Fibroblast of mammary gland (primary cell): ENCODE data around the gene CCDC102A.

Experiments used
- DNase-seq: peaks from one replicate; pipeline ENCODE4 v3.0.0-alpha.2; 2010; ENCODE audit warnings: low read depth
- H3K4me3 ChIP-seq: 2 replicates; pipeline ENCODE4 v1.5.1; 2011; ENCODE audit warnings: low read depth, mild to moderate bottlenecking, low read length, moderate library complexity; ENCODE audit not compliant: control insufficient read depth
- TF ChIP-seq, protein P1 (sequence below): conservative IDR thresholded peaks from 2 replicates; pipeline ENCODE4 v1.5.1; 2011; ENCODE audit warnings: low read depth, low read length, inconsistent platforms; ENCODE audit not compliant: control insufficient read depth, insufficient read depth

CCDC102A gene

DNA sequence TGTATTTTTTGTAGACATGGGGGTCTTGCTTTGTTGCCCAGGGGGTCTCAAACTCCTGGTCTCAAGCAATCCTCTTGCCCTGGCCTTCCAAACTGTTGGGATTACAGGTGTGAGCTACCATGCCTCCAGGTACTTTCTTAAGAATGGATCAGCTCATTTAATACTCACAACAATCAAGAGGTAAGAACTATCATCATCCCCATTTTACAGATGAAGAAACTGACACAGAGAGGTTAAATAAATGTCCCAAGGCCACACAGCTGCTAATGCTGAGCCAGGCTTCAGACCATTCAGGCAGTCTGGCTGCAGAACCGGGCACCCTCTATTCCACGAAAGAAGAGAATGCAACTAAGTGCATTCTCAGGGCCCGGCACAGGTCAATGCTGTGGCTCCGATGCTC is 22.0 kb downstream of the CCDC102A start:
- no peak for DNase-seq
- no peak overlapping the region for H3K4me3 ChIP-seq
- TF ChIP-seq, protein P1, sequence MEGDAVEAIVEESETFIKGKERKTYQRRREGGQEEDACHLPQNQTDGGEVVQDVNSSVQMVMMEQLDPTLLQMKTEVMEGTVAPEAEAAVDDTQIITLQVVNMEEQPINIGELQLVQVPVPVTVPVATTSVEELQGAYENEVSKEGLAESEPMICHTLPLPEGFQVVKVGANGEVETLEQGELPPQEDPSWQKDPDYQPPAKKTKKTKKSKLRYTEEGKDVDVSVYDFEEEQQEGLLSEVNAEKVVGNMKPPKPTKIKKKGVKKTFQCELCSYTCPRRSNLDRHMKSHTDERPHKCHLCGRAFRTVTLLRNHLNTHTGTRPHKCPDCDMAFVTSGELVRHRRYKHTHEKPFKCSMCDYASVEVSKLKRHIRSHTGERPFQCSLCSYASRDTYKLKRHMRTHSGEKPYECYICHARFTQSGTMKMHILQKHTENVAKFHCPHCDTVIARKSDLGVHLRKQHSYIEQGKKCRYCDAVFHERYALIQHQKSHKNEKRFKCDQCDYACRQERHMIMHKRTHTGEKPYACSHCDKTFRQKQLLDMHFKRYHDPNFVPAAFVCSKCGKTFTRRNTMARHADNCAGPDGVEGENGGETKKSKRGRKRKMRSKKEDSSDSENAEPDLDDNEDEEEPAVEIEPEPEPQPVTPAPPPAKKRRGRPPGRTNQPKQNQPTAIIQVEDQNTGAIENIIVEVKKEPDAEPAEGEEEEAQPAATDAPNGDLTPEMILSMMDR: no peak

DNA sequence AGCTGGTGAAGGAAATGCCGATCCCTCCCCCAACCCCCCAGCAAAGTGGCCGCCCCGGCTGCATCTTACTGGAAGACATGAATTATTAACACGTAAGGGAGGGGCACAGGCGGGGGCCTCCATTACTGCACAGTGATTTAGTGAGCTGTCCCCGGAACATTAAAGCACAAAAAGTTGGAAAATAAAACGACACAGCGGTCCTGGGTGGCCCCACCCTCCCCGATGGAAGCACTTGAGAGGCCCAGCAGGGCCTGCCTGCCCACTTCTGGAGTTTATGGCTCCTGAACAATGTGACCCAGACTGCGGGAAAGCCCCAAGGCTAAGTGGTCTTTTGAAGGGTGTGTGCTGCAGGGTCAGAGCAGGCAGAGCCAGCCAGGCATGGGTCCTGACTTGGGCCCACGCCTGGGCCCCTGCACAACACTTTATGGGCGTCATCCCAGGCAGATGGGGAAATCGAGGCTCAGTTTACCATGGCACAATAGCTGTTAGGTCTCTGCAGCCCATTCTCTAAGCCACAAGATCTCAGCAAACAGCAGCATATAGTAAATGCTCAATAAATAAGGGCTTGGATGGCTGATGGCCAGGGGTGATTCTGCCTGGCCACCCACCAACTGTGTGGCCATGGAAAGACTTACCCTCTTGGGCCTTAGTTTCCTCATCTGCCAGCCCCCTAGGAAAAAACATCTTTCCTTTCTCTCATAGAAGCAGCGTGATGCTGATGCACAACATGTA is 22.8 kb downstream of the CCDC102A start:
- no peak overlapping the region for H3K4me3 ChIP-seq
- TF ChIP-seq, protein P1: no peak
- DNase-seq: no peak

DNA sequence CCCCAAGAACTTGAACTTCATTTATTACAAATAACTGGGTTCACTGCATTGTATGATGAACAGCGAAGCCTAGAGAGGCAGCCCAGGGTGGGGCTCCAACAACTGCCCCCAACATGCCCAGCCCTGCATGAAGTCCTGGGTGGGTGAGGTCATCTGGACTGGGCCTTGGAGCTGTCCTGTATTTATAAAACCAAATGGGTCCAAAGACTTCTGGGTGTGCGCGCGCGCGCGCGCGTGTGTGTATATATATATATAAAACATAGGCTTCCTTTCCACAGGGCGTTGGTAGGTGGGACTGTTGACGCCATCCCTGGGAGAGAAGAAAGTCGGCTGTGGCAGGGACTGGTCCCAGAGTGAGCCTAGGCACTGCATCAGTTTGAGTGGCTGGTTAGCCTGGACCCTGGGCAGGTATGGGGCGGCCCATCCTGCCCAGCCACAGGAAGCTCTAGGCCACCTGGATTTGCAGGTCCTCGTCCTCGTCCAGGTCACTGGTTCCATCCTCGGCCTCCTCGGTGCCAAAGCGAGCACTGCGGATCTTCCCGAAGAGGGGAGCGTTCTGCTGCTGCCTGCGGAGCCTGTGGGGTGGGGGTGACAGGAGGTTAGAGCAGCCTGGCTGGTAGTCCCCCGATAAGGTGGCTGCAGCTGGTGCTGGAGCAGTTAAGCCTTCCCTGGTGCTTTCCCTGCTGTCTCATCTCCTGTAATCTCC is 23.9 kb downstream of the CCDC102A start:
- TF ChIP-seq, protein P1: no peak
- no peak for DNase-seq
- no peak overlapping the region for H3K4me3 ChIP-seq

DNA sequence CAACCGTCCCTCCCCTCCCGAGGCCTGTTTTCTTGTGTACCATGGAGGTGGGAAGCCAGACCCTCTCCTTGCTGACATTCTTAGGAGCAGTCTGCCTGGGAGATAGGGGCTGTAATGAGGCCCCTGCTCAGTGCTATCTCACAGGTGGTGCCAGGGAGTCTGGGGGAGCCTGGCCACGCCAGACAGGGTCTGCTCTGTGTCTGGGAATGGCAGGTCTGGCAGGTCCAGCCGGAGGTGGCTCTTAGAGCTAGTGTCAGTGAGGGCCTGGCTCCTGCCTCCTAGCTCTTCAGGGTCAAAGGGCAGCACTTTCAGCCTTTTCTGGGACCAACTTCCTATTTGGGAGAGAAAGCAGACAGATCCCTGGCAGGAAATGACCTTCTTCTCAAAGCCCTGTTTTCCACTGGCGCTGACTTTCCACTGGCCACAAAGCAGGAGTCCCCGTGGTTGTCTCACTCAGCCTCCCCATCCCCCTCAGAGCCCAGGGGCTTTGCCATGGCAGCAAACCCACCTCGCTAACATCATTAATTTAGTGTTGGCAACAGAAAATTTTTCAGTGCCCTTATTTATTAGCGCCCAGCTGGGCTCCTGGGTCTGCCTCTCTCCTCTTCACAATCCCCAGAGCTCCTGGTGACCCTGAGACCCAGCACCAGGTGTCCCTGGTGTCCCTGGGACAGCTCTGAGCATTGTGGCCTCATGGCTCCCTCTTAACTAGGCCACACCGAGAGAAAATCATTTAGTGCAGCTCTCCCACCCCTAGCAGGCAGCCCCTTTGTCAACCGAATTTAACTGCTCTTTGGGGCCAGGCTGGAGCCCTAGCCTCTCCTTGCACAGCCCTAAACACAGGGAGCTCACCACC is 26.1 kb downstream of the CCDC102A start:
- no peak for DNase-seq
- no peak overlapping the region for H3K4me3 ChIP-seq
- TF ChIP-seq, protein P1: no peak

DNA sequence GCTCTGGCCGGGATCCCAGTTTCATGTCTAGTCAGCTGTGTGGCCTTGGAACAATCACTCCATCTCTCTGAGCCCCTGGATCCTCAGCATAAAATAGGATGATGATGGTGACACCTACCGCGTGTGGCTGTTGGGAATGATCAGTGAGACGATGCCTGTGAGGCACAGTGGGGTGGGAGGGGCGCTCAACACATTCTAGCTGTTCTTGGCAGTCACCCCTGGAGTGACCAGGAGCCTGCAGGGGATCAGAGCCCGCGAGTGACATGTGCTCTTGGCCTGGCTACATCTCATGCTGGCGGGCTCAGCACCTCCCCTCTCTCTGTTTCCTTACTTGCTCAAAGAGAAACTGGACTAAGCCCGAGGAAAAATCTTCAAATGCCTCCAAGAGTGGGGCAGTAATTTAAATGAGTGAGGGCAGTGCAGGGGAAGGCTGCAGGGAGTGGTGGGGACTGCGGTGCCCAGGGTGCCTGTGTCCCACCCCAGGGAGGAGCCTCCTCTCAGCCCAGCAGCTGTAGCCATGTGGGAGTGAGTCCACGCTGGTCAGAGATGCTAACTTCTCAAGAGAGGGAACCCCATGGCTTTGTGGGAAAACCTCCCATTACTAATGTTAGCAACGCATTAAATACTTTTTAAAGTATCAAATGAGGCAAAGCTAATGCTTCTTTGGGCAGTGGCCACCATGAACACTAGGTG is 27.0 kb downstream of the CCDC102A start:
- no peak overlapping the region for H3K4me3 ChIP-seq
- TF ChIP-seq, protein P1: no peak
- DNase-seq: no peak

DNA sequence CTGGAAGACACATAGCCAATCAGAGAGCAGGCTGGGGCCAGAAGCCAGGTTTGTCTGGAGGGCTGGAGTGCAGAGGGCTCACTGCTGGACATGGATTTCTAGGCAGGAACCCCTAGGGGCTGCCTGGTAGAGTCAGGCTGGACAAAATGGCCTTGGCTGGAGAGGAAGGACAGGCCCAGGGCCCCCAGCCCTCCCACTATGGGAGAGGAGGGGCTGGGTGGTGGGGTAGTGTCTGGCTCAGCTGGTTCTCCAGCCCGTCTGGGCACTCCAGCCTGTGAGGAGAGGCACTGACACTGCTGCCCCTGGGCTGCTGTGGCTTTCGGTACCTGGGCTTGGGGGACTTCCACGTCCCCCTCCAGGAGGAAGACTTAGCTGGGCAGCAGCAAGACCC is 28.3 kb downstream of the CCDC102A start:
- no peak overlapping the region for H3K4me3 ChIP-seq
- TF ChIP-seq, protein P1: no peak
- DNase-seq: no peak
